Sigmoid colon (tissue), 4 donors: ENCODE data around the gene FGFRL1.
"Not testable (repeated sequence)": the region's sequence is repeated elsewhere in the genome, so short reads cannot be mapped to it uniquely, and the experiment has no call there.

Source experiments
- CTCF ChIP-seq, 4 experiments: fragments of 450-650 bp in 3 of 4; fragments of 200-600 bp in 1 of 4; IDR thresholded peaks; one replicate each; pipeline ENCODE4 v1.5.1; 2016 to 2019; ENCODE audit warnings: antibody characterized with exemption in 4 of 4, mild to moderate bottlenecking in 3 of 4, moderate library complexity in 2 of 4
- POLR2A ChIP-seq, 2 donors: fragments of 450-650 bp; IDR thresholded peaks; one replicate each; pipeline ENCODE4 v1.6.1; 2016; ENCODE audit warnings: antibody characterized with exemption in 2 of 2, mild to moderate bottlenecking in 2 of 2, moderate library complexity in 2 of 2
- POLR2AphosphoS5 ChIP-seq, 4 donors: sonication (generic); formaldehyde crosslinking; IDR thresholded peaks; one replicate each; pipeline ENCODE4 v1.6.1; 2017; ENCODE audit warnings: antibody characterized with exemption in 4 of 4

- TF ChIP-seq POLR2A, CTCF, POLR2AphosphoS5 (IDR thresholded peaks at IDR 0.05): not testable (repeated sequence)
These were observed 35.4 kb upstream of the FGFRL1 start for GRCh38 chr4:976016-976415.
